ENCODE measurements around the gene MYRF.

Gene MYRF

DNA sequence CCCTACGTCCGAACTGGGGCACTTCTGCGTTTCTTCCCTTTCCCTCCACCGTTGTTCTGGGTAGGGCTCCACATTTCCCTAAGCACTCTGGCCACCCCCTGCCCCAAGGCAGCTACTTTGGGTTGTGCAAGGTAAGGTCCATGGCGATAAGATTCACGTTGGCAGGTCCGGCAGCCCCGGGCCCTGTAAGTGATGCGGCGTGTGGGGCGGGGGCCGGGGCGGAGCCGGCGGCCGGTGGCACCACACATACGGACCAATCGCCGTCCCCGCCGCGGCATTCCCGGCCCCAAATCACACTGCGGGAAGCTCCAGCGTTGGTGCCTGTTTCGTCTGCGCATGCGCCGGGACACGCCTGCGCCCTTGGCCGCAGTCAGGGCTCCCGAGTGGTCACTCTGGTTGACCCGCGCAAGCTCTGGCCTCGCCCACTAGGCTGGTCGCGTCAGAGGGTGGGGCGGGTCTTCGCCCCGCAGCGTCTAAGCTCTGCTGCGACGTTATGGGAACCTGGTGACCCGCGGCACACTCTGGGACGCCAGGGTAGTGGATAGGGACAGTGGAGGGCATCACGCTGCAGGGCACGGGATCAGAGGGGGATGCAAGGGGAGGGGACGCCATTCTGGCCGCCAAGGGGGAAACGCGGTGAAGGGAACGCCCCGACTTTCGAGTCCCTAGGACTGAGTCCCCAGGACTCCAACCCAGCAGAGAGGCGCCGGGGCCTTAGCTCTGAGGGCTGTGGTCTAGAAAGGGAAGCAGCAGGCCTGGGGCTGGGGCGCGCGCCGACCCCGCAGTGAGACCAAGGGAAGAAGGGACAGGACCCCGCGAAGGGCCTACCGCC, 62.7 kb downstream of the MYRF start:
- Histone ChIP-seq H3K27me3 (ENCODE audit: control insufficient read depth, insufficient read depth, low read length) (peaks cover 24% of the 10 kb centered on the region), H3K9me3 (ENCODE audit: control insufficient read depth, low read length) (no peaks in the 10 kb centered on the region), H3K36me3 (ENCODE audit: control insufficient read depth, insufficient read depth, low read length) (no peaks in the 10 kb centered on the region), H3K4me3 (ENCODE audit: low read length) (peak overlapping the region; percentile 68), H3K9ac (ENCODE audit: low read length) (peak overlapping the region; percentile 73), H3K4me1 (ENCODE audit: control insufficient read depth, insufficient read depth, low read length) (peaks cover 23% of the 10 kb centered on the region)

DNA sequence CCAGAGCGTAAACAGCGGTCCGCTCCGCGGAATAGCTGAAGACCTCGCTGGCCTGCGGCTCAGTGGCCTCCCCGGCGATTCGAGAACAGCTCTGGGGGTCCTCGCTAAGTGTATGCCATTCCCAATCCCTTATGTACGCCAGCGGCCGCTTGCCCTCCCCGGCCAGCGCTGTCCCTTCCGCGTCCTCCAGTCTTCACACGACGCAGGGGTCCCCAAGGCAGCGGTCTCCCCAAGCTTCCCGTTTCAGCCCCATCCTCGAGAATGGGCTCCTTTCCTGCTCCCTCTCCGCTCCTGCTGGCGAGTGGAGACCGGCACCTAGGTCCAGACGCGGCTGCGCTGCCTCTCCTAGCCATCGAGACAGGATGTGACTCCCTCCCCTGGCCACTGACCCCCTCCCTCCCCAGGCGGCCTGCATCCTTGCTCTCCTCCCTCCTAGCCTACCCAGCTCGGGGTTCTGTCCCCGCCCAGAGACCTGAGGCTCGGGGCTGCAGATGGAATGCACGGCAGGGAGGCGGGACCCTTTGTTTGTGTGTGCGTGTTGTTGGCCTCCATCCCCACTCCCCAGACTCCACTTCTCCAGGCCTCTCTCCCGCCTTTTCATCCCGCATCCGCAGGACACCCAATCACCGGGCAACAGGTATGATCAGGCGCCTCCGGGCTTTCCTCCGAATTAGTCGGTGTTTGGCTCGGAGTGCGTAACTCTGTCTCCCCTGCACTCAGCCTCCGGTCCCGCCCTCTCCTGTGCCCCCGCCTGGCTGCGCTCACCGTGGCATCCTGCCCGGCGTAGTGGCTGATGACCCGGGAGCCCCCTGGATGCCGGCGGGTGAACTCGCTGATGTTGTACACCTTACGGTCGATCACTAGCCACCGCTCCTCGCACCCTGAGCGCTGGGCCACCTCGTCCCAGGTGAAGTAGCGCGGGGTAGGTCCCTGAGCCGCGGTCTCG, 63.6 kb downstream of the MYRF start:
- H3K36me3 ChIP-seq (ENCODE audit: control insufficient read depth, insufficient read depth, low read length) = no peaks in the 10 kb centered on the region
- H3K4me3 ChIP-seq (ENCODE audit: low read length) = peak overlapping the region; percentile 68
- peak overlapping the region; percentile 73 for H3K9ac ChIP-seq (ENCODE audit: low read length)

DNA sequence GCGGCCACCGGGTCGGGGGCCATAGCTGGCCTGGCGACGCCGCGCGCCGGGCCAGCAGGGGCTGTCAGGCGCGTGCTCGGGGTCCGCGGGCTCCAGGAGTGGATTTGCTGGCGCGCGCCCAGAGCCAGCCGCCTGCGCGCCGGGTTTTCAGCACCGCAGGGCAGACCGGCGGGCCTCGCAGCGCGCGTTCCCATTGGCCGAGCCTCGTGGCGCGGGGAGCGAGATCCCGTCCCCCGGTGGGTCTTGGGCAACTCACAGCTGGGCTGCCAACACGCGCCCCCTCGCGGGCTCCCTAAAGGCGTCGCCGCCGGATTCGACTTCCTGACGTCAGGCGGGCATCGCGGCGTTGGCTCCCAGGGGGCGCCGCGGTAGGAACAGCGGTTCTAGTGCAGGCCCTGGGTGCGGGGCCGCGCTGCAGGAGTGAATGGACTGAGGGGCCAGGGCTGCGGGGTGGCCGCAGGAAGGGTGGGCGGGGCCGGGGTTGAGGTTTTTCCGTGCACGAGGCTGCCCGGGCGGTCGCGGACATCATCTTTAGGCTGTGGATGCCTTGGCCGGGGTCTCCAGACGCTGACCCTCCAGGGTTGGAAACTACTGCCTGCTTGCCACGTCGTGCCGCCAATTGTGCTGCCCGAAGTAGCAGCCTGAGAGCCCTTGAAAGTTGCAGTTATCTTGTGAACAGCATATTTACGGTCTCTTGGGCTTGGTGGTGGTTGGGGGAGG, 64.5 kb downstream of the MYRF start, which contains the start of gene FADS1:
Gene FADS1, minus strand, starts transcription at position 268 of the 720 bp plus-strand sequence. Its CDS starts 74 bp downstream, at position 194.
- H3K27me3 ChIP-seq (ENCODE audit: control insufficient read depth, insufficient read depth, low read length) = peaks cover 24% of the 10 kb centered on the region
- H3K36me3 ChIP-seq (ENCODE audit: control insufficient read depth, insufficient read depth, low read length) = no peaks in the 10 kb centered on the region

More for the DNA sequence above, 63.6 kb downstream of the MYRF start:
- Histone ChIP-seq H3K9me3 (ENCODE audit: control insufficient read depth, low read length) (no peaks in the 10 kb centered on the region), H3K27me3 (ENCODE audit: control insufficient read depth, insufficient read depth, low read length) (peaks cover 24% of the 10 kb centered on the region), H3K4me1 (ENCODE audit: control insufficient read depth, insufficient read depth, low read length) (peaks cover 23% of the 10 kb centered on the region)

DNA sequence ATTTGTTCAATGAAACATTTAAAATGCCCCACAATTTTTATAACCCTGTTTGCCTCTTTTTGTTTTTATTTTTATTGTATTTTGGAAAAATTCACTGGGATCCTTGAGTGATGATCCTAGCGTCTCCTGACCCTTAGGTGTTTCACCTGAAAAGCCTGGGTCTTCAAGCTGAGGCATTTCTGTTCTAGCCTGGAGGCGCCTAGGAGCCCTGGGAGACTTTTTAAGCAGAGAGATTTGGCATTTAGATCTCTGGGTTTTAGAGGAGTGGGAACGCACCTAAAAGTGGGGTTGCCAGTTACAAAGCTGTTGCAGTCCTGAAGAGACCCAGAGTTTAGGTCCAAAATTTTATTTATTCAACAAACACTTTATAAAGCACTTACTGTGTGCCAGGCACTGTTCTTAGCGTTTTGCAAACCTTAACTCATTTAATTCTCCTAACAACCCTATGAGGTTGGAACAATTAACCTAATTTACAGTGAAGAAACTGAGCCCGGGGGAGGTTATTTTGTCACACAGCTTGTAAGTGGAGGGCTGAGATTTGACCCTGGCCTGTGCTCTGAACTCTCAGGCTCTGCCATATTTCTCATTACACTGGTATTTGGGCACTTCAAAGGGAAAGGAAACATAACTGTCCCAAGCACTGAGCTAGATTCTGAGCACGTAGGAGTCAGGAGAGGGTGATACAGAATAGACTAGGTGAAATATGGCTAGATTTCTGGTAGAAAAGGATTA, 65.2 kb downstream of the MYRF start:
- Histone ChIP-seq H3K9me3 (ENCODE audit: control insufficient read depth, low read length) (no peaks in the 10 kb centered on the region), H3K4me1 (ENCODE audit: control insufficient read depth, insufficient read depth, low read length) (peaks cover 23% of the 10 kb centered on the region), H3K9ac (ENCODE audit: low read length) (no peak overlapping the region), H3K36me3 (ENCODE audit: control insufficient read depth, insufficient read depth, low read length) (no peaks in the 10 kb centered on the region), H3K4me3 (ENCODE audit: low read length) (no peak overlapping the region), H3K27me3 (ENCODE audit: control insufficient read depth, insufficient read depth, low read length) (peaks cover 24% of the 10 kb centered on the region)

More for the DNA sequence above, 64.5 kb downstream of the MYRF start, which contains the start of gene FADS1:
- H3K9me3 ChIP-seq (ENCODE audit: control insufficient read depth, low read length) = no peaks in the 10 kb centered on the region
- peaks cover 23% of the 10 kb centered on the region for H3K4me1 ChIP-seq (ENCODE audit: control insufficient read depth, insufficient read depth, low read length)
- no peak within 1 kb of the TSS for H3K4me3 ChIP-seq (ENCODE audit: low read length)
- peak within 1 kb of the TSS; percentile 73 for H3K9ac ChIP-seq (ENCODE audit: low read length)

DNA sequence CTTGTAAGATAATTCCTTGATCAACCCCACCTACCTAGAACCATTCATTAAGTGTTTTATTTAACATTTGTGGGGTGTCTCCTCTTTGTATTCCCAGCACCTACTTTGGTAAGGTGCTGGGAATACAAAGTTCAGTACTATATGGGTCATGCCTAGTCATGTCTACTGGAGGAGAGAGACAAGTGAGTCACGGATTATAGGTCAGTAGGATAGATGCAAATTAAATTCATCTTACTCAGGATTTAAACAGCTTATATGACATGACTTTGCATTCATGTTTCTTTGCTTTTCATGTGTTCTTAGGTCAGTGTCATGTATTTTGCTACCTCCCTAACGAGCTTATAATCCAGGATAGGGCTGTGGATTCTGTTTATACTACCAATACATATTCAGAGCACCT, 67.7 kb downstream of the MYRF start:
- Histone ChIP-seq H3K36me3 (ENCODE audit: control insufficient read depth, insufficient read depth, low read length) (no peaks in the 10 kb centered on the region), H3K4me1 (ENCODE audit: control insufficient read depth, insufficient read depth, low read length) (peaks cover 13% of the 10 kb centered on the region), H3K9ac (ENCODE audit: low read length) (no peak overlapping the region), H3K4me3 (ENCODE audit: low read length) (no peak overlapping the region), H3K27me3 (ENCODE audit: control insufficient read depth, insufficient read depth, low read length) (peaks cover 24% of the 10 kb centered on the region), H3K9me3 (ENCODE audit: control insufficient read depth, low read length) (no peaks in the 10 kb centered on the region)

DNA sequence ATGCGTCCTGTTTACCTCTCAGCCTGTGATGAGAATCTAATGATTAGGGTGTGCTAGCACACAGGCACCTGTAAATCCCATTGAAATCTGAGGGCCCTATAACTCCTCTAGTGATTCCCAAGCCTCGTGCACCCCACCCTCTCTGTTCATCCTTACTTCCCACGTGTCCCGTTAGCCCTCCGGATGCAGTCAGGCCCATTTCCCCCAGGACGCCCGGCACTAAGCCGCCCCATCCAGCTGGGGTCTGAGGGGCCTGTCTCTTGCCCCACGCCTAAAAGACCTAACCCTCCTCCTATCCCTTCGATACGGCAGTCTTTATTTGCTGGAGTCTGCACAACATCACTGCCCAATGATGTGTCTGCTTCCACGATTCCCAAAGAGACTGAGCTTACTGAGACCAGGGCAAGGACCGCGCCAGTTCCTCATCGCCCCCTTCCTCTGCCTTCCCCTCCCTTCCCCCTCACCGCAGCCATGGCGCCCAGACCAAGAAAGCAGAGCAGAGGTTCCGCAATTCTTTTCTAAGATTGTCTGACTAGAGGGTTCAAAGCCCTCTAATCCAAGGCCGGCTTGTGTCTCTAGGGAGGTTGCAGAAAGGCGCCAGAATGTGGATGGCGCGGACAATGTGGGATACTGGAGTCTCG, 74.6 kb downstream of the MYRF start:
- Histone ChIP-seq H3K4me3 (ENCODE audit: low read length) (no peak overlapping the region), H3K9ac (ENCODE audit: low read length) (peak overlapping the region; percentile 33), H3K27me3 (ENCODE audit: control insufficient read depth, insufficient read depth, low read length) (peaks cover 45% of the 10 kb centered on the region), H3K9me3 (ENCODE audit: control insufficient read depth, low read length) (no peaks in the 10 kb centered on the region), H3K36me3 (ENCODE audit: control insufficient read depth, insufficient read depth, low read length) (no peaks in the 10 kb centered on the region), H3K4me1 (ENCODE audit: control insufficient read depth, insufficient read depth, low read length) (no peaks in the 10 kb centered on the region)

DNA sequence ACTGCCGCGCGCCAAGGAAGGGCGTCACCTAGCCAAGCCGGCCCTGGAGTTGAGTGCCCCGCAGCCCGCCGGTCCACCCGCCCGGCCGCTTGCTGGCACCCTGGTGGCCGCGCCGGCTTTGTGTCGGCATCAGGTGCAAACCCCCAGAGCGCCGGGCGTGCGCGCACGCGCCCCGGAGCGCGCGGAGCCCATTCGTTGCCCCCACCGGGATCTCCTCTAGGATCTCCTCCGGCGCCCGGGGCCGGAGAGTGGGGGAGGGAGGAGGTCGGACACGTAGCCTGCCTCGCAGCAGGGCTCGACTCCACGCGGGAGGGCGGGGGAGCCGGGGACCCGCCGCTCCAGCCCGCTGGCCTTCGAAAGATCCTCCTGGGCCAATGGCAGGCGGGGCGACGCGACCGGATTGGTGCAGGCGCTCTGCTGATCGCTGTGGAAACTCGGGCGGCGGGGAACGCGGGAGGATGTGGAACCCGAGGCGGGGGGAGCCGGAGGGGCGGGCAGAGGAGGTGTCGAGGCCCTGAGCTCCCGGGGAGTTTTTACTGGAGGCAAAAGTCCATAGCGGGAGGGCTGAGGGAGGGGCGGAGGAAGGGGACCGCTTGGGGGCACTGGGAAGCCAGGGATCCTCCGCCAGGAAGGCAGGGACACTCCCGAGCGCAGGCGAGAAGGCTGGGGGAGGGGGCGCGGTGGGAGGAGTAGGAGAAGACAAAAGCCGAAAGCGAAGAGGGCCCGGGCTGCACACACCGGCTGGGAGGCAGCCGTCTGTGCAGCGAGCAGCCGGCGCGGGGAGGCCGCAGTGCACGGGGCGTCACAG, 75.3 kb downstream of the MYRF start, which contains the start of gene FADS2:
Gene FADS2, plus strand, starts transcription at position 730 of the 808 bp plus-strand sequence. CDS start 91 bp downstream, outside the sequence.
- Histone ChIP-seq H3K9ac (ENCODE audit: low read length) (peak within 1 kb of the TSS; percentile 34), H3K36me3 (ENCODE audit: control insufficient read depth, insufficient read depth, low read length) (no peaks in the 10 kb centered on the region), H3K4me3 (ENCODE audit: low read length) (no peak within 1 kb of the TSS), H3K27me3 (ENCODE audit: control insufficient read depth, insufficient read depth, low read length) (peaks cover 45% of the 10 kb centered on the region), H3K4me1 (ENCODE audit: control insufficient read depth, insufficient read depth, low read length) (no peaks in the 10 kb centered on the region), H3K9me3 (ENCODE audit: control insufficient read depth, low read length) (no peaks in the 10 kb centered on the region)

DNA sequence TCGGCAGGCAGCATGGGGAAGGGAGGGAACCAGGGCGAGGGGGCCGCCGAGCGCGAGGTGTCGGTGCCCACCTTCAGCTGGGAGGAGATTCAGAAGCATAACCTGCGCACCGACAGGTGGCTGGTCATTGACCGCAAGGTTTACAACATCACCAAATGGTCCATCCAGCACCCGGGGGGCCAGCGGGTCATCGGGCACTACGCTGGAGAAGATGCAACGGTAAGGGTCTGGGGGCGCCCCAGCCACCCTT, 75.9 kb downstream of the MYRF start:
- Histone ChIP-seq H3K9ac (ENCODE audit: low read length) (peak overlapping the region; percentile 34), H3K36me3 (ENCODE audit: control insufficient read depth, insufficient read depth, low read length) (no peaks in the 10 kb centered on the region), H3K9me3 (ENCODE audit: control insufficient read depth, low read length) (no peaks in the 10 kb centered on the region), H3K4me3 (ENCODE audit: low read length) (no peak overlapping the region), H3K27me3 (ENCODE audit: control insufficient read depth, insufficient read depth, low read length) (peaks cover 45% of the 10 kb centered on the region), H3K4me1 (ENCODE audit: control insufficient read depth, insufficient read depth, low read length) (no peaks in the 10 kb centered on the region)

DNA sequence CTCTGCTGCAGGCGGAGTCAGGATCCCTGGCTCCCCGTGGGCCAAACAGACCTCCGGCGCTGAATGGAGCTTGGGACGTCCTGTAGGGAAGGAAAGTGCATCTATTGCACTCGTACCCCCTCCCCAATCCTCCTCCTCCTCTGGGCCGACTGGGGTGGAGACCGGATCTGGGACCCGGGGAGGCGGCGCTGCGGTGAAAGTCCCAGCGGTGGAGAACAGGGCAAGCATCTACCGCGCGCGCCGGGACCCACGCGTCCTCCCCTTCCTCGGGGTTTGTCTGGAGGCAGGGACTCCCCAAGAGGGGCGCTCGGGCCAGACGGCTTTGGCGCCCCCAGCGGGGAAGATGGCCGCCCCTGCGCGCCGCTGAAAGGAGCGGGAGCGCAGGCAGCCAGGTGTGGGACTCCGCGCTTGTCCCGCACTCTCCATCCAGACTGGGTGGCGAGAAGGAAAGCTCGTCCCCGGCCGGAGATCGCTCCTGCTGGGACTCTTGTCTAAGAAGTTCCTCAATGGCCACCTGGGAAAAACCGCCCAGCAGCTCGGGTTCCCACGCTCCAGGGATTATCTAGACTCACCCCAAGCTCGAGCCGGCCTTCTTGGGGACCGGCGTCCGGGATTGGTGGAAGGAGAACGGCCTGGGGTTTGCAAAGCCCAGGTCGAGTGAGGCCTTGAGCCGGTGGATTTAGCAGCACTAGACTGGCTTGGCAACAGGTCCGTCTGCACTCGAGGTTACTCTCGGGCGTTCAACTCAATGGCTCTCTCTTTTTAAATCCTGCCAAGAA, 76.4 kb downstream of the MYRF start:
- peak overlapping the region; percentile 34 for H3K9ac ChIP-seq (ENCODE audit: low read length)
- H3K4me3 ChIP-seq (ENCODE audit: low read length) = no peak overlapping the region
- no peaks in the 10 kb centered on the region for H3K36me3 ChIP-seq (ENCODE audit: control insufficient read depth, insufficient read depth, low read length)
- H3K4me1 ChIP-seq (ENCODE audit: control insufficient read depth, insufficient read depth, low read length) = no peaks in the 10 kb centered on the region
- H3K27me3 ChIP-seq (ENCODE audit: control insufficient read depth, insufficient read depth, low read length) = peaks cover 48% of the 10 kb centered on the region
- no peaks in the 10 kb centered on the region for H3K9me3 ChIP-seq (ENCODE audit: control insufficient read depth, low read length)

DNA sequence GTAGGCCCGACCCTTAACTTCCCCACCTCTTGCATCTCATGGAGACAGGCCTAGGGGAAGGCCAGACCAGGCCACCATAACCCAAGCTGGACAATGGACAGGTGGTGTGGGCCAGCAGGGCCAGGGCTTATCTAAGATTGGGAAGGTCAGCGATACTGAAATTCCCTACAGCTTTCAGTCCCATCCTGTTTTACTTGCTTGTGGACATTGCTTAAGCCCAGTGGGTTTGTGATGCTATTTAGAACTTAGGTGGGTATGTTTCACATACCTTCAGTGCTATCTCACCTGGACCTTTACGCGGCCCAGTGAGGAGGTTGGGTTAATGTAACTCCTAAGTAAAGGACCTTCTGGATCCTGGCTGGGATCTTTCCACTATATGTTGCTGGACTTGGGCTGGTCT, 77.4 kb downstream of the MYRF start:
- H3K9ac ChIP-seq (ENCODE audit: low read length) = no peak overlapping the region
- H3K4me1 ChIP-seq (ENCODE audit: control insufficient read depth, insufficient read depth, low read length) = no peaks in the 10 kb centered on the region
- H3K4me3 ChIP-seq (ENCODE audit: low read length) = no peak overlapping the region
- H3K9me3 ChIP-seq (ENCODE audit: control insufficient read depth, low read length) = no peaks in the 10 kb centered on the region
- peaks cover 48% of the 10 kb centered on the region for H3K27me3 ChIP-seq (ENCODE audit: control insufficient read depth, insufficient read depth, low read length)
- no peaks in the 10 kb centered on the region for H3K36me3 ChIP-seq (ENCODE audit: control insufficient read depth, insufficient read depth, low read length)
